Smooth muscle cell (in vitro differentiated cells): Measurements from ENCODE around the gene MTR. TPM values are rescaled to one million over a fixed set of nuclear protein-coding genes. Genes with fewer than 3 reads are reported as not detected.

Experiments
- DNase-seq: peaks from one replicate; lab custom pipeline; 2025; ENCODE audit not compliant: unreplicated experiment; lab: John Stamatoyannopoulos, UW
- H2AFZ ChIP-seq: fragments of 200-600 bp; sonication (generic); 2 replicates; pipeline ENCODE4 v1.6.0; 2016; ENCODE audit warnings: antibody characterized with exemption, low read depth, mild to moderate bottlenecking
- H3F3A ChIP-seq: fragments of 200-600 bp; sonication (generic); 2 replicates; pipeline ENCODE4 v1.6.0; 2017; ENCODE audit warnings: antibody characterized with exemption, low read depth
- H3K27ac ChIP-seq: fragments of 200-600 bp; sonication (generic); 2 replicates; pipeline ENCODE4 v1.5.1; 2016; ENCODE audit warnings: low read depth, mild to moderate bottlenecking
- H3K27me3 ChIP-seq: fragments of 200-600 bp; sonication (generic); 2 replicates; pipeline ENCODE4 v1.6.1; 2016; ENCODE audit warnings: low read depth, mild to moderate bottlenecking
- H3K36me3 ChIP-seq: fragments of 200-600 bp; sonication (generic); 2 replicates; pipeline ENCODE4 v1.5.1; 2016; ENCODE audit warnings: low read depth
- H3K4me1 ChIP-seq: fragments of 200-600 bp; sonication (generic); 2 replicates; pipeline ENCODE4 v1.5.1; 2016; ENCODE audit warnings: low read depth
- H3K4me2 ChIP-seq: fragments of 200-600 bp; sonication (generic); 2 replicates; pipeline ENCODE4 v1.6.0; 2016; ENCODE audit warnings: mild to moderate bottlenecking
- H3K4me3 ChIP-seq: fragments of 200-600 bp; sonication (generic); 2 replicates; pipeline ENCODE4 v1.5.1; 2016; ENCODE audit warnings: mild to moderate bottlenecking
- H3K79me2 ChIP-seq: fragments of 200-600 bp; sonication (generic); 2 replicates; pipeline ENCODE4 v1.6.0; 2016; ENCODE audit warnings: low read depth, mild to moderate bottlenecking
- H3K9ac ChIP-seq: fragments of 200-600 bp; sonication (generic); 2 replicates; pipeline ENCODE4 v1.6.0; 2016; ENCODE audit warnings: low read depth
- H3K9me3 ChIP-seq: fragments of 200-600 bp; sonication (generic); replicated peaks from 2 replicates; pipeline ENCODE4 v1.5.1; 2016; ENCODE audit warnings: low read depth
- H4K20me1 ChIP-seq: fragments of 200-600 bp; sonication (generic); 2 replicates; pipeline ENCODE4 v1.6.0; 2016; ENCODE audit warnings: low read depth
- WGBS: methylation state at CpG from one replicate; pipeline ENCODE4 v1.1.7; 2016; ENCODE audit warnings: low lambda C conversion rate; 5-methylcytosine and 5-hydroxymethylcytosine counted together
- polyA plus RNA-seq: library from polyadenylated mRNA; unstranded; fragments of >200 nt; fragmentation: Nextera tagmentation; extraction: Ambion mirVana; gene quantifications from 2 replicates; pipeline ENCODE4 v1.2.1, GENCODE V29; 2016
- total RNA-seq: library from RNA; depleted of rRNA; stranded (reverse); fragments of >200 nt; gene quantifications from 2 replicates; pipeline ENCODE4 v1.2.3, GENCODE V29; 2014
- TF ChIP-seq, protein P1 (sequence below): fragments of 200-600 bp; sonication (generic); IDR thresholded peaks from 2 replicates; pipeline ENCODE4 v1.5.1; 2017; ENCODE audit warnings: borderline replicate concordance, mild to moderate bottlenecking, antibody characterized with exemption; ENCODE audit not compliant: insufficient read depth, poor library complexity, severe bottlenecking

Gene MTR
- total and polyA plus RNA-seq, 2 experiments from 2014 or later = 10.7 to 18.3 TPM

DNA sequence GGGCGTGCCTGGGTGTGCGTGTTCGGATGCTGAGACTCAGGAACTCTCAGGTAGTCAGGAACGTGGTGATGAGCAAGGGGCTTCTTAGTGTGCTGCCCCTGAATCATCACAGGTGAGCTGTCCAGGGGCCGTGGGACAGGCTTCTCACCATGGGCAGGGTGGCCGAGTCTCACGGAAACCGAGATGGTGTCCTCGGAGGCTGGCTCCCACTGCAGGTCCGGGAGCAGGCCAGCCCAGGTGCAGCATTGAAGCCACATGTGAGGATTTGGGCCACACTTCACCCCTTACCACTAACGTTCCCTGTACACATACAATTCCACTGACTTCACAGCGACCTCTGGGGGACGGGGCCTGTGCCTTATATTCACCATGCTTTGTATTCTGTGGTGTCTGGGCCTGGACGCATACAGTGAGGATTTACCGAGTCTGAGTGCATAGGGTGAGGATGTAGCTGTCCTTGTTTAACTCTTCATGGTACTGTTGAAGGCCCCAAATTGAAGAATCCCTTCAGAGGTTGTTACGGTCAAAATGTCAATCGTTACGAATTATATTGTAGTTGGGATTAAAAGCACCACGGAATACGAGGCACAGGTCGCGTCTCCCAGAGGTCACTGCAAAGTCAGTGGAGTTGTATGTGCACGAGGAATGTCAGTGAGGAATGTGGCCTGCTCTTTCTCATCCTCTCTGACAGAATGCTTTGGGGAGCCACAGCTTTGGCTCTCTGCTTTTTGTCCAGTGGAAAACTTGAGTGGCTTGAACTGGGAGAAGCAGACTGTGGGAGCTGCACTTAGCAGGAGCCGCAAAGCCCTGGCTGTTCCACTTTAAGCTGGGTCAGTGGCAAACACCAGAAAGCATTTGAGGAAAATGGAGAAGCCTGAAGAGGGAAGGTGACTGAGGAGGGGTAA, 95.3 kb downstream of the MTR start:
- H3K9me3 ChIP-seq = no peaks in the 10 kb centered on the region
- H3K36me3 ChIP-seq = no peaks in the 10 kb centered on the region
- 54% methylated on average over 24 of the region's 24 CpGs for WGBS
- no peaks in the 10 kb centered on the region for H3K27me3 ChIP-seq
- H3K27ac ChIP-seq = no peak overlapping the region
- H4K20me1 ChIP-seq = no peaks in the 10 kb centered on the region
- H3K79me2 ChIP-seq = no peaks in the 10 kb centered on the region
- H3K4me3 ChIP-seq = no peak overlapping the region
- no peak overlapping the region for H2AFZ ChIP-seq
- TF ChIP-seq, protein P1, sequence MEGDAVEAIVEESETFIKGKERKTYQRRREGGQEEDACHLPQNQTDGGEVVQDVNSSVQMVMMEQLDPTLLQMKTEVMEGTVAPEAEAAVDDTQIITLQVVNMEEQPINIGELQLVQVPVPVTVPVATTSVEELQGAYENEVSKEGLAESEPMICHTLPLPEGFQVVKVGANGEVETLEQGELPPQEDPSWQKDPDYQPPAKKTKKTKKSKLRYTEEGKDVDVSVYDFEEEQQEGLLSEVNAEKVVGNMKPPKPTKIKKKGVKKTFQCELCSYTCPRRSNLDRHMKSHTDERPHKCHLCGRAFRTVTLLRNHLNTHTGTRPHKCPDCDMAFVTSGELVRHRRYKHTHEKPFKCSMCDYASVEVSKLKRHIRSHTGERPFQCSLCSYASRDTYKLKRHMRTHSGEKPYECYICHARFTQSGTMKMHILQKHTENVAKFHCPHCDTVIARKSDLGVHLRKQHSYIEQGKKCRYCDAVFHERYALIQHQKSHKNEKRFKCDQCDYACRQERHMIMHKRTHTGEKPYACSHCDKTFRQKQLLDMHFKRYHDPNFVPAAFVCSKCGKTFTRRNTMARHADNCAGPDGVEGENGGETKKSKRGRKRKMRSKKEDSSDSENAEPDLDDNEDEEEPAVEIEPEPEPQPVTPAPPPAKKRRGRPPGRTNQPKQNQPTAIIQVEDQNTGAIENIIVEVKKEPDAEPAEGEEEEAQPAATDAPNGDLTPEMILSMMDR = no peak
- DNase-seq = no peak
- H3K9ac ChIP-seq = no peak overlapping the region
- H3K4me2 ChIP-seq = no peak overlapping the region
- peaks cover 6% of the 10 kb centered on the region for H3F3A ChIP-seq
- H3K4me1 ChIP-seq = no peaks in the 10 kb centered on the region

DNA sequence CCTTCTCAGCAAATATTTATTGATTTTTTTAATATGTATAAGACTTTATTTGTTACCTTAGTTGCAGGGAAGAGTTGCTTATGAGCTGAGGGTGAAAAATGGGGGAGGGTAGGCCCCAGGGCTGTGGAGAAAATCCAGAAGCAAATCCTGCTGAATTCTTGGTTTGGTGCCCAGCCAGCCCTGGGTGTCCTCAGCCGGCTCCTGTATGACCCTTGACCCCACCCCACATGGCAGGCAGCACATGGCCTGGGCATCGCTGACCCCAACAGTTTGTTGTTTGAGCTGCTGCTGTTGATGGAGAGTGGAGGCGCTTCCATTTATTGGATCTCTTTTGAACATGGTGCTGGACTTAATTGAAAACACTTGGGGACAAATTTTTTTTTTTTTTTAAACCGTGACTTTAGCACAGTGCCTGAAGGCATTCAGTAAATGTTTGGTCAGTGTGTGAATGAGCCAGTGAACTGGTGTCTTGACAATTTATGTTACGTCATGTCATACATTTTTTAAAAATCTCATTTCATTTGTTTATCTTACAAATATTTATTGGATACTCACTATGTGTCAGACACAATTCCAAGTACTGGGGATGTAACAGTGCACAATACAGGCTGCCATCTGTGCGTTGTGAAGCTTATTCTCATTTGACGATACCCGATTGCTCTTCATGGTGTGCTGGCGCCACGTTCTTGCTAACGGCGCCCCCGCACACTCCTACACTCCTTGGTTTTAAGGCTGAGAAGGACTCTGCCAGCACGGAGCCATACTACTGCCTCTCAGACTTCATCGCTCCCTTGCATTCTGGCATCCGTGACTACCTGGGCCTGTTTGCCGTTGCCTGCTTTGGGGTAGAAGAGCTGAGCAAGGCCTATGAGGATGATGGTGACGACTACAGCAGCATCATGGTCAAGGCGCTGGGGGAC, 98.8 kb downstream of the MTR start:
- TF ChIP-seq, protein P1 = no peak
- Histone ChIP-seq H3K4me3 (no peak overlapping the region), H3K27ac (no peak overlapping the region), H3K79me2 (no peaks in the 10 kb centered on the region), H3K9ac (no peak overlapping the region), H3K9me3 (no peaks in the 10 kb centered on the region), H2AFZ (no peak overlapping the region), H3K4me1 (no peaks in the 10 kb centered on the region), H3F3A (peaks cover 6% of the 10 kb centered on the region), H3K27me3 (no peaks in the 10 kb centered on the region), H4K20me1 (no peaks in the 10 kb centered on the region), H3K4me2 (no peak overlapping the region), H3K36me3 (peaks cover 4% of the 10 kb centered on the region)
- DNase-seq = no peak
- WGBS = 92% methylated on average over 19 of the region's 19 CpGs

DNA sequence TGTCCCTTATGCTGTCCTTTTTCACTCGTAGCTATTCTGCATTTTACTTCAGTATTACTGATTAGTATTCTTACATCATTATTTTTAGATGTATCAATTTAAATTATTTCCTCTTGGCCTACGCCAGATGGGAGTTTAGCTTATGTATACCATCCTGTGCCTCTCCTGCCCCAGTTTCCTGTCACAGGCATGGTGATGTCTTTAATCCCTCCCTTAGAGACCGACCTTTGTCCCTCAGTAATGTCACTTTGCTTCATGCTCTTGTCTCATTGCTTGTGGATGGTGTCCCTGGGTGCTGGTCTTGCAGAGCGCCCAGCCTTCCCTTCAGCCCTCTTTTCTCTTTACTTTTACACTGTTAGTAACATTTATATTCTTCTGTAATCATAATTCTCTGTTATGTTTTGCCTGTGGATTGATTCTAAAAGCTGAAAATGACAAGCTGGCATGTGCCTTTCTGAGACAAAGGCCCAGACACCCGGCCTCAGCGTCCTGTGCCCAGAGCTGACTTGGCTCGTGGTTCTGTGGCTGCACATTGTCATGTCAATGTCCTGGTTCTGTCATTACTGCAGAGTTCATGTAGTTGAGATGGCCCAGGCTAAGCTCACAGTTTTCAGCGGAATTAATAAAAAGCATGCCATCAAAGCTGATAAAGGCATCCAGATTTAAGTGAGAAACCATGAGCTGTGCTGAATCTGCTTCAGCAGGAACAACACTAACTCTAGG, 100.7 kb downstream of the MTR start:
- no peaks in the 10 kb centered on the region for H3K27me3 ChIP-seq
- no peak overlapping the region for H3K4me3 ChIP-seq
- H3K9ac ChIP-seq = no peak overlapping the region
- DNase-seq = no peak
- no peak overlapping the region for H2AFZ ChIP-seq
- no peak overlapping the region for H3K4me2 ChIP-seq
- H3K79me2 ChIP-seq = no peaks in the 10 kb centered on the region
- TF ChIP-seq, protein P1 = no peak
- no peaks in the 10 kb centered on the region for H4K20me1 ChIP-seq
- no peak overlapping the region for H3K27ac ChIP-seq
- 94% methylated on average over 8 of the region's 8 CpGs for WGBS
- H3F3A ChIP-seq = peaks cover 6% of the 10 kb centered on the region
- H3K4me1 ChIP-seq = no peaks in the 10 kb centered on the region
- no peaks in the 10 kb centered on the region for H3K9me3 ChIP-seq
- peaks cover 6% of the 10 kb centered on the region for H3K36me3 ChIP-seq
